Activated naive CD4-positive, alpha-beta T cell treated with anti-CD3 and anti-CD28 coated beads, Interleukin-2, amount 50 U/mL, for 24 hours (primary cell): Measurements from ENCODE around the gene ZC3H14.

Source experiments
- H3K27ac Mint-ChIP-seq: one replicate; pipeline ENCODE4 v1.8.0; 2021; ENCODE audit warnings: mild to moderate bottlenecking, mixed read lengths
- H3K27me3 Mint-ChIP-seq: one replicate; pipeline ENCODE4 v1.8.0; 2021; ENCODE audit warnings: mixed read lengths
- H3K36me3 Mint-ChIP-seq: one replicate; pipeline ENCODE4 v1.8.0; 2021; ENCODE audit warnings: mixed read lengths
- H3K4me1 Mint-ChIP-seq: one replicate; pipeline ENCODE4 v1.8.0; 2021; ENCODE audit warnings: mixed read lengths
- H3K4me3 Mint-ChIP-seq: one replicate; pipeline ENCODE4 v1.8.0; 2021; ENCODE audit warnings: mild to moderate bottlenecking, mixed read lengths
- H3K9me3 Mint-ChIP-seq: one replicate; pipeline ENCODE4 v1.8.0; 2021; ENCODE audit warnings: mixed read lengths

Gene ZC3H14

GRCh38 chr14:88614218-88614907 lies 51.5 kb downstream of the ZC3H14 start:
- peaks cover 23% of the 10 kb centered on the region for H3K36me3 Mint-ChIP-seq

GRCh38 chr14:88616697-88617096 lies 53.9 kb downstream of the ZC3H14 start:
- no peak overlapping the region for H3K27ac Mint-ChIP-seq
- peaks cover 10% of the 10 kb centered on the region for H3K36me3 Mint-ChIP-seq
- no peaks in the 10 kb centered on the region for H3K27me3 Mint-ChIP-seq
- H3K9me3 Mint-ChIP-seq = no peaks in the 10 kb centered on the region
- H3K4me3 Mint-ChIP-seq = no peak overlapping the region
- peaks cover 12% of the 10 kb centered on the region for H3K4me1 Mint-ChIP-seq

More at GRCh38 chr14:88614218-88614907, 51.5 kb downstream of the ZC3H14 start:
- no peaks in the 10 kb centered on the region for H3K27me3 Mint-ChIP-seq
- peaks cover 14% of the 10 kb centered on the region for H3K4me1 Mint-ChIP-seq
- H3K9me3 Mint-ChIP-seq = no peaks in the 10 kb centered on the region
- no peak overlapping the region for H3K4me3 Mint-ChIP-seq
- H3K27ac Mint-ChIP-seq = no peak overlapping the region

GRCh38 chr14:88617479-88617878 lies 54.6 kb downstream of the ZC3H14 start:
- Mint-ChIP-seq H3K27ac (no peak overlapping the region), H3K27me3 (no peaks in the 10 kb centered on the region), H3K9me3 (no peaks in the 10 kb centered on the region), H3K4me3 (no peak overlapping the region), H3K4me1 (peaks cover 9% of the 10 kb centered on the region), H3K36me3 (peaks cover 8% of the 10 kb centered on the region)

- H3K4me3 Mint-ChIP-seq = no peak overlapping the region
- no peaks in the 10 kb centered on the region for H3K27me3 Mint-ChIP-seq
- no peak overlapping the region for H3K27ac Mint-ChIP-seq
- no peaks in the 10 kb centered on the region for H3K9me3 Mint-ChIP-seq
- peaks cover 6% of the 10 kb centered on the region for H3K36me3 Mint-ChIP-seq
- peaks cover 2% of the 10 kb centered on the region for H3K4me1 Mint-ChIP-seq
These were observed 55.6 kb downstream of the ZC3H14 start for GRCh38 chr14:88618476-88618875.

GRCh38 chr14:88621100-88621499 lies 58.3 kb downstream of the ZC3H14 start:
- Mint-ChIP-seq H3K36me3 (peaks cover 9% of the 10 kb centered on the region), H3K27me3 (no peaks in the 10 kb centered on the region), H3K4me1 (no peaks in the 10 kb centered on the region), H3K9me3 (no peaks in the 10 kb centered on the region), H3K27ac (no peak overlapping the region), H3K4me3 (no peak overlapping the region)

GRCh38 chr14:88625671-88626070 lies 62.8 kb downstream of the ZC3H14 start:
- Mint-ChIP-seq H3K27me3 (no peaks in the 10 kb centered on the region), H3K4me3 (no peak overlapping the region), H3K9me3 (no peaks in the 10 kb centered on the region), H3K4me1 (no peaks in the 10 kb centered on the region), H3K36me3 (peaks cover 3% of the 10 kb centered on the region), H3K27ac (no peak overlapping the region)

GRCh38 chr14:88628033-88628432 lies 65.2 kb downstream of the ZC3H14 start:
- Mint-ChIP-seq H3K9me3 (no peaks in the 10 kb centered on the region), H3K4me3 (no peak overlapping the region), H3K27me3 (no peaks in the 10 kb centered on the region), H3K4me1 (no peaks in the 10 kb centered on the region), H3K36me3 (peaks cover 5% of the 10 kb centered on the region), H3K27ac (no peak overlapping the region)

- H3K9me3 Mint-ChIP-seq = no peaks in the 10 kb centered on the region
- H3K36me3 Mint-ChIP-seq = peaks cover 5% of the 10 kb centered on the region
- no peaks in the 10 kb centered on the region for H3K27me3 Mint-ChIP-seq
- no peak overlapping the region for H3K4me3 Mint-ChIP-seq
- H3K27ac Mint-ChIP-seq = no peak overlapping the region
- H3K4me1 Mint-ChIP-seq = no peaks in the 10 kb centered on the region
These were observed 65.6 kb downstream of the ZC3H14 start for GRCh38 chr14:88628462-88628861.

GRCh38 chr14:88630565-88630964 lies 67.7 kb downstream of the ZC3H14 start:
- no peak overlapping the region for H3K27ac Mint-ChIP-seq
- H3K4me3 Mint-ChIP-seq = no peak overlapping the region
- no peaks in the 10 kb centered on the region for H3K9me3 Mint-ChIP-seq
- H3K36me3 Mint-ChIP-seq = peaks cover 5% of the 10 kb centered on the region
- no peaks in the 10 kb centered on the region for H3K27me3 Mint-ChIP-seq
- H3K4me1 Mint-ChIP-seq = no peaks in the 10 kb centered on the region

- Mint-ChIP-seq H3K4me3 (no peak overlapping the region), H3K27me3 (no peaks in the 10 kb centered on the region), H3K36me3 (peaks cover 6% of the 10 kb centered on the region), H3K27ac (no peak overlapping the region), H3K4me1 (no peaks in the 10 kb centered on the region), H3K9me3 (no peaks in the 10 kb centered on the region)
These were observed 68.3 kb downstream of the ZC3H14 start for GRCh38 chr14:88631091-88631490.

GRCh38 chr14:88632512-88632911 lies 69.7 kb downstream of the ZC3H14 start:
- Mint-ChIP-seq H3K27ac (no peak overlapping the region), H3K9me3 (no peaks in the 10 kb centered on the region), H3K27me3 (no peaks in the 10 kb centered on the region), H3K36me3 (peaks cover 9% of the 10 kb centered on the region), H3K4me1 (no peaks in the 10 kb centered on the region), H3K4me3 (no peak overlapping the region)

GRCh38 chr14:88639221-88639620 lies 76.4 kb downstream of the ZC3H14 start:
- Mint-ChIP-seq H3K27me3 (no peaks in the 10 kb centered on the region), H3K36me3 (peaks cover 43% of the 10 kb centered on the region), H3K4me3 (no peak overlapping the region), H3K9me3 (peaks cover 16% of the 10 kb centered on the region), H3K4me1 (no peaks in the 10 kb centered on the region), H3K27ac (no peak overlapping the region)

- Mint-ChIP-seq H3K4me3 (no peak overlapping the region), H3K9me3 (peaks cover 6% of the 10 kb centered on the region)
These were observed 97.2 kb downstream of the ZC3H14 start for GRCh38 chr14:88660056-88660455.

GRCh38 chr14:88667555-88668273 lies 104.9 kb downstream of the ZC3H14 start:
- H3K9me3 Mint-ChIP-seq = peaks cover 13% of the 10 kb centered on the region
- no peak overlapping the region for H3K4me3 Mint-ChIP-seq
- H3K36me3 Mint-ChIP-seq = peaks cover 13% of the 10 kb centered on the region
- no peaks in the 10 kb centered on the region for H3K4me1 Mint-ChIP-seq
- H3K27me3 Mint-ChIP-seq = no peaks in the 10 kb centered on the region
- no peak overlapping the region for H3K27ac Mint-ChIP-seq

More at GRCh38 chr14:88660056-88660455, 97.2 kb downstream of the ZC3H14 start:
- no peaks in the 10 kb centered on the region for H3K27me3 Mint-ChIP-seq
- peaks cover 23% of the 10 kb centered on the region for H3K36me3 Mint-ChIP-seq
- no peaks in the 10 kb centered on the region for H3K4me1 Mint-ChIP-seq
- H3K27ac Mint-ChIP-seq = no peak overlapping the region

- H3K36me3 Mint-ChIP-seq = peaks cover 16% of the 10 kb centered on the region
- H3K27me3 Mint-ChIP-seq = no peaks in the 10 kb centered on the region
- no peaks in the 10 kb centered on the region for H3K4me1 Mint-ChIP-seq
- H3K9me3 Mint-ChIP-seq = peaks cover 13% of the 10 kb centered on the region
- H3K27ac Mint-ChIP-seq = no peak overlapping the region
- H3K4me3 Mint-ChIP-seq = no peak overlapping the region
These were observed 105.7 kb downstream of the ZC3H14 start for GRCh38 chr14:88668448-88669116.

GRCh38 chr14:88669346-88669745 lies 106.5 kb downstream of the ZC3H14 start:
- no peak overlapping the region for H3K27ac Mint-ChIP-seq
- H3K4me3 Mint-ChIP-seq = no peak overlapping the region
- no peaks in the 10 kb centered on the region for H3K4me1 Mint-ChIP-seq
- no peaks in the 10 kb centered on the region for H3K27me3 Mint-ChIP-seq
- peaks cover 13% of the 10 kb centered on the region for H3K9me3 Mint-ChIP-seq
- peaks cover 18% of the 10 kb centered on the region for H3K36me3 Mint-ChIP-seq
